ELF-1 (cell line): Measurements from ENCODE around the gene TCP11L1.
A peak's percentile ranks its signal among the peaks of the same experiment; 100 is the strongest.

Experiments
- DNase-seq: peaks from one replicate; pipeline ENCODE4 v3.0.0-alpha.2; 2016; ENCODE audit warnings: low read depth, low spot score

TCP11L1 gene

GRCh38 chr11:33039274-33040032 is at the start of gene TCP11L1:
Gene TCP11L1 (plus strand): TSS chr11:33039572. CDS start chr11:33043774, 4,202 bp downstream.
- DNase-seq: peak; percentile 97

GRCh38 chr11:32990481-32990880 is 48.9 kb upstream of the TCP11L1 start:
- no peak for DNase-seq

GRCh38 chr11:32991427-32991826 is 47.9 kb upstream of the TCP11L1 start:
- no peak for DNase-seq

GRCh38 chr11:32991898-32992297 is 47.5 kb upstream of the TCP11L1 start:
- DNase-seq: no peak

- DNase-seq: no peak
Observed at GRCh38 chr11:33000181-33000580, 39.2 kb upstream of the TCP11L1 start.

GRCh38 chr11:33001281-33001680 is 38.1 kb upstream of the TCP11L1 start:
- no peak for DNase-seq

GRCh38 chr11:33001751-33002542 is 37.4 kb upstream of the TCP11L1 start:
- DNase-seq: no peak

- DNase-seq: no peak
Observed at GRCh38 chr11:33005175-33005574, 34.2 kb upstream of the TCP11L1 start.

- DNase-seq: no peak
Observed at GRCh38 chr11:33006010-33006409, 33.4 kb upstream of the TCP11L1 start.

GRCh38 chr11:33013755-33014154 is 25.6 kb upstream of the TCP11L1 start:
- DNase-seq: no peak

- peak; percentile 96 for DNase-seq
Observed at GRCh38 chr11:33015621-33016551, 23.5 kb upstream of the TCP11L1 start, which contains the start of gene DEPDC7. Gene DEPDC7 (plus strand): TSS chr11:33015878. CDS start chr11:33015956, 78 bp downstream.

- DNase-seq: no peak
Observed at GRCh38 chr11:33016654-33017053, 22.7 kb upstream of the TCP11L1 start.

- DNase-seq: no peak
Observed at GRCh38 chr11:33017478-33017877, 21.9 kb upstream of the TCP11L1 start.

- no peak for DNase-seq
Observed at GRCh38 chr11:33017965-33018364, 21.4 kb upstream of the TCP11L1 start.

- no peak for DNase-seq
Observed at GRCh38 chr11:33018840-33019239, 20.5 kb upstream of the TCP11L1 start.

GRCh38 chr11:33021501-33021900 is 17.9 kb upstream of the TCP11L1 start:
- DNase-seq: no peak

- no peak for DNase-seq
Observed at GRCh38 chr11:33021937-33022336, 17.4 kb upstream of the TCP11L1 start.

GRCh38 chr11:33025339-33025722 is 14.0 kb upstream of the TCP11L1 start:
- no peak for DNase-seq

- DNase-seq: no peak
Observed at GRCh38 chr11:33027233-33027632, 12.1 kb upstream of the TCP11L1 start.

- no peak for DNase-seq
Observed at GRCh38 chr11:33027846-33028536, 11.4 kb upstream of the TCP11L1 start.

- no peak for DNase-seq
Observed at GRCh38 chr11:33028537-33028914, 10.8 kb upstream of the TCP11L1 start.
